NCI-H128 (cell line): Measurements from ENCODE around the gene DAB2.

Source experiments
- DNase-seq: peaks from one replicate; lab custom pipeline; 2025; ENCODE audit not compliant: unreplicated experiment; lab: John Stamatoyannopoulos, UW

DAB2 gene

GRCh38 chr5:39424736-39425637 is at the start of gene DAB2:
Gene DAB2, minus strand, starts transcription at chr5:39424980. Its CDS starts 30,660 bp downstream, at chr5:39394320.
- no peak for DNase-seq

GRCh38 chr5:39473156-39473775 is 48.5 kb upstream of the DAB2 start:
- DNase-seq = no peak

GRCh38 chr5:39471836-39472508 is 47.2 kb upstream of the DAB2 start:
- no peak for DNase-seq

- DNase-seq = no peak
These were observed 46.0 kb upstream of the DAB2 start for GRCh38 chr5:39470811-39471210.

- no peak for DNase-seq
These were observed 45.1 kb upstream of the DAB2 start for GRCh38 chr5:39469777-39470415.

- no peak for DNase-seq
These were observed 44.4 kb upstream of the DAB2 start for GRCh38 chr5:39469176-39469575.

- no peak for DNase-seq
These were observed 42.1 kb upstream of the DAB2 start for GRCh38 chr5:39466846-39467245.

- no peak for DNase-seq
These were observed 41.1 kb upstream of the DAB2 start for GRCh38 chr5:39465843-39466242.

GRCh38 chr5:39465097-39465496 is 40.3 kb upstream of the DAB2 start:
- DNase-seq = no peak

GRCh38 chr5:39464088-39464487 is 39.3 kb upstream of the DAB2 start:
- no peak for DNase-seq

GRCh38 chr5:39462211-39462610 is 37.4 kb upstream of the DAB2 start:
- no peak for DNase-seq

- DNase-seq = no peak
These were observed 36.4 kb upstream of the DAB2 start for GRCh38 chr5:39461007-39461682.

- DNase-seq = no peak
These were observed 35.1 kb upstream of the DAB2 start for GRCh38 chr5:39459907-39460306.

- no peak for DNase-seq
These were observed 34.3 kb upstream of the DAB2 start for GRCh38 chr5:39459071-39459470.

- no peak for DNase-seq
These were observed 30.9 kb upstream of the DAB2 start for GRCh38 chr5:39455645-39456044.

GRCh38 chr5:39453606-39454005 is 28.8 kb upstream of the DAB2 start:
- DNase-seq = no peak

- DNase-seq = no peak
These were observed 28.1 kb upstream of the DAB2 start for GRCh38 chr5:39452846-39453245.

- no peak for DNase-seq
These were observed 26.6 kb upstream of the DAB2 start for GRCh38 chr5:39451276-39451941.

- DNase-seq = no peak
These were observed 25.7 kb upstream of the DAB2 start for GRCh38 chr5:39450487-39450886.

GRCh38 chr5:39449591-39449990 is 24.8 kb upstream of the DAB2 start:
- DNase-seq = no peak
